ENCODE data around the gene NEK11.

DNA sequence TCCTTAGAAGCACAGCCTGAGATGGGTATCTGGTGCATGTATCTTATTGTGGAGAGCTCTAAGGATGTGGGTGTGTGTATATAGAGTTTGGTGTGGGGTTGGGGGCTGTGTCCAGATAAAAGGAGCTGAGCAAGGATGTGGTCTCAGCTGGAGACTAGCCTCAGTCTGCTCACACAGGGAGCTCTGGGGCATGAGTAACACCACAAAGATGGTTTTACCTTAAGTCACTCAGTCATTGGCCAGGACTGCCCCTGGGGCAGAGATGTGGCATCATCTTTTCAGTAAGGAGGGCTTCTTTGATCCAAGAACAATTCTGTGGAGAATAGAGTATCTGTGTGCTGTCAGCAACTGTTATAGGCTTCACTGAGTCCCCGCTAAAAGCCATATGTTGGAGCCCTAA lies 191.5 kb downstream of the NEK11 start:
- TF ChIP-seq POLR2A (IDR thresholded peaks at IDR 0.05; ENCODE audit: low read depth, low read length) (no peak), EZH2 (IDR thresholded peaks at IDR 0.05; ENCODE audit: borderline replicate concordance, low read depth, low read length, severe bottlenecking) (no peak), POLR2AphosphoS5 (IDR thresholded peaks at IDR 0.05; ENCODE audit: insufficient read depth, low read depth, low read length) (no peak), MYC (IDR thresholded peaks at IDR 0.05; ENCODE audit: low read depth, low read length) (no peak), JUN (IDR thresholded peaks at IDR 0.05; ENCODE audit: borderline replicate concordance, insufficient read depth, insufficient read length, low read depth) (no peak), GATA2 (IDR thresholded peaks at IDR 0.05; ENCODE audit: insufficient read depth, insufficient read length, low read depth, low read length) (no peak), FOS (IDR thresholded peaks at IDR 0.05; ENCODE audit: borderline replicate concordance, insufficient read depth, low read length) (no peak)
- TF ChIP-seq, protein P1, sequence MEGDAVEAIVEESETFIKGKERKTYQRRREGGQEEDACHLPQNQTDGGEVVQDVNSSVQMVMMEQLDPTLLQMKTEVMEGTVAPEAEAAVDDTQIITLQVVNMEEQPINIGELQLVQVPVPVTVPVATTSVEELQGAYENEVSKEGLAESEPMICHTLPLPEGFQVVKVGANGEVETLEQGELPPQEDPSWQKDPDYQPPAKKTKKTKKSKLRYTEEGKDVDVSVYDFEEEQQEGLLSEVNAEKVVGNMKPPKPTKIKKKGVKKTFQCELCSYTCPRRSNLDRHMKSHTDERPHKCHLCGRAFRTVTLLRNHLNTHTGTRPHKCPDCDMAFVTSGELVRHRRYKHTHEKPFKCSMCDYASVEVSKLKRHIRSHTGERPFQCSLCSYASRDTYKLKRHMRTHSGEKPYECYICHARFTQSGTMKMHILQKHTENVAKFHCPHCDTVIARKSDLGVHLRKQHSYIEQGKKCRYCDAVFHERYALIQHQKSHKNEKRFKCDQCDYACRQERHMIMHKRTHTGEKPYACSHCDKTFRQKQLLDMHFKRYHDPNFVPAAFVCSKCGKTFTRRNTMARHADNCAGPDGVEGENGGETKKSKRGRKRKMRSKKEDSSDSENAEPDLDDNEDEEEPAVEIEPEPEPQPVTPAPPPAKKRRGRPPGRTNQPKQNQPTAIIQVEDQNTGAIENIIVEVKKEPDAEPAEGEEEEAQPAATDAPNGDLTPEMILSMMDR (IDR thresholded peaks at IDR 0.05; ENCODE audit: extremely low read depth in 1 of 2, insufficient read depth in 1 of 2, low read depth in 1 of 2, low read length in 2 of 2), result no peak
- TF ChIP-seq, protein P2, sequence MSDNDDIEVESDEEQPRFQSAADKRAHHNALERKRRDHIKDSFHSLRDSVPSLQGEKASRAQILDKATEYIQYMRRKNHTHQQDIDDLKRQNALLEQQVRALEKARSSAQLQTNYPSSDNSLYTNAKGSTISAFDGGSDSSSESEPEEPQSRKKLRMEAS (IDR thresholded peaks at IDR 0.05; ENCODE audit: insufficient read depth, insufficient read length), result no peak
